PC-3 (cell line): ENCODE results near the gene PHETA1. TPM values are rescaled to one million over a fixed set of nuclear protein-coding genes. Genes with fewer than 3 reads are reported as not detected.

Experiments used
- ATAC-seq: fragments of 200-7000 bp; cut with Tn5 transposase; 2 replicates; pipeline ENCODE4 v1.9.1; 2020; ENCODE audit warnings: mild to moderate bottlenecking, moderate library complexity
- BruUV-seq: library from RNA; stranded (reverse); fragments of 400-500 nt; replicated peaks from 2 replicates; lab custom pipeline; 2021; lab: Mats Ljungman, UMichigan
- CTCF ChIA-PET: fragments of 300-600 bp; sonication (Branson Sonifier 250); formaldehyde crosslinking; loops from one replicate; lab custom pipeline; 2022; ENCODE audit warnings: antibody characterized with exemption; lab: Charles Lee
- POLR2A ChIA-PET: fragments of 300-600 bp; sonication (Branson Sonifier 250); formaldehyde crosslinking; loops from one replicate; lab custom pipeline; 2022; ENCODE audit warnings: antibody characterized with exemption; ENCODE audit not compliant: unreplicated experiment; lab: Charles Lee
- DNase-seq: peaks from one replicate; pipeline ENCODE4 v3.0.0-alpha.2; 2015
- H2AFZ ChIP-seq: fragments of 300-600 bp; sonication (generic); 2 replicates; pipeline ENCODE4 v1.6.0; 2016; ENCODE audit warnings: antibody characterized with exemption, low read length
- H3F3A ChIP-seq: fragments of 300-600 bp; sonication (generic); one replicate; pipeline ENCODE4 v1.6.0; 2017; ENCODE audit warnings: antibody characterized with exemption, low read length, control low read depth, mild to moderate bottlenecking; ENCODE audit not compliant: unreplicated experiment
- H3K27ac ChIP-seq: fragments of 300-600 bp; sonication (generic); 2 replicates; pipeline ENCODE4 v1.5.1; 2016; ENCODE audit warnings: mild to moderate bottlenecking, low read length
- H3K27me3 ChIP-seq: fragments of 300-600 bp; sonication (generic); 2 replicates; pipeline ENCODE4 v1.6.1; 2016; ENCODE audit warnings: low read length, mixed read lengths
- H3K36me3 ChIP-seq: fragments of 300-600 bp; sonication (generic); 2 replicates; pipeline ENCODE4 v1.6.1; 2016; ENCODE audit warnings: low read depth, mixed run types, low read length, mixed read lengths
- H3K4me1 ChIP-seq: fragments of 300-600 bp; sonication (generic); 2 replicates; pipeline ENCODE4 v1.5.1; 2016; ENCODE audit warnings: low read length; ENCODE audit not compliant: insufficient read depth
- H3K4me2 ChIP-seq: fragments of 300-600 bp; sonication (generic); 2 replicates; pipeline ENCODE4 v1.6.0; 2016; ENCODE audit warnings: low read length
- H3K4me3 ChIP-seq: fragments of 300-600 bp; sonication (generic); 2 replicates; pipeline ENCODE4 v1.5.1; 2016; ENCODE audit warnings: mild to moderate bottlenecking, low read length, mixed read lengths
- H3K79me2 ChIP-seq: fragments of 300-600 bp; sonication (generic); 2 replicates; pipeline ENCODE4 v1.6.1; 2017; ENCODE audit warnings: low read length, mixed read lengths
- H3K9ac ChIP-seq: fragments of 300-600 bp; sonication (generic); 2 replicates; pipeline ENCODE4 v1.6.0; 2016; ENCODE audit warnings: mild to moderate bottlenecking, low read length
- H3K9me2 ChIP-seq: fragments of 300-600 bp; sonication (generic); replicated peaks from 2 replicates; pipeline ENCODE4 v1.6.1; 2016; ENCODE audit warnings: mixed run types, low read length, mixed read lengths
- H3K9me3 ChIP-seq: fragments of 300-600 bp; sonication (generic); 2 replicates; pipeline ENCODE4 v1.6.1; 2016; ENCODE audit warnings: low read length, mixed read lengths
- H4K20me1 ChIP-seq: fragments of 300-600 bp; sonication (generic); 2 replicates; pipeline ENCODE4 v1.6.1; 2016; ENCODE audit warnings: low read length, mixed read lengths
- CTCF ChIP-seq: fragments of 300-600 bp; sonication (generic); conservative IDR thresholded peaks from 2 replicates; pipeline ENCODE4 v1.5.1; 2017; ENCODE audit warnings: antibody characterized with exemption, low read depth, mild to moderate bottlenecking, low read length
- EZH2 ChIP-seq: fragments of 300-600 bp; sonication (generic); IDR thresholded peaks from one replicate; pipeline ENCODE4 v1.6.1; 2017; ENCODE audit warnings: antibody characterized with exemption, mild to moderate bottlenecking, low read length; ENCODE audit not compliant: unreplicated experiment
- EZH2phosphoT487 ChIP-seq: fragments of 300-600 bp; sonication (generic); IDR thresholded peaks from 2 replicates; pipeline ENCODE4 v1.6.1; 2018; ENCODE audit warnings: mild to moderate bottlenecking, antibody characterized with exemption, low read length, borderline replicate concordance
- intact Hi-C: fragments of 100-400 bp; cut with micrococcal nuclease; formaldehyde crosslinking; loops from 2 replicates; pipeline ENCODE4 v1.9.0; 2023
- total RNA-seq: library from RNA; depleted of rRNA; stranded (reverse); fragments of >200 nt; gene quantifications from 2 replicates; pipeline ENCODE4 v1.2.3, GENCODE V29; 2014

The PHETA1 gene
- total RNA-seq, 1 experiment from 2014 or later: 18.6 TPM

DNA sequence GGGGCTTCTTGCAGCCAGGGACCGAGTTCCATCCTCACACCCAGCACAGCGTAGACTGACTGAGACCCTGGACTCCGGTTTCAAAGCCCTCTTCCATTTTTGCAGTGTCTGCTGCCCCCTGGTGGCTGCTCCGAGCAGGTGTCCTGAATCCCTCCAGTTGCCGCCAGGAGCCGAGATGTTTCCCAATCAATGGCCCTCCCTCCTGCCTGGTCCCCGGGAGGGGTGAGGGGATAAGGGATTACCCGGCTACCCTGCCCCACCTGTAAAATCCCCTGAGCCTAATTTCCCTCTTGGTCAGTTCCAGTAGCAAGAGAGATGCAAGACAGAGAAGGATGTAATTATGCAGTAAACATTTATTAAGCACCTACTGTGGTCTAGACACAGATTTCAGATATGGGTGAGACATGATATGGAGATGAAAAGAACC lies 55.0 kb downstream of the PHETA1 start:
- POLR2A ChIA-PET: no interaction called here
- peak overlapping the region; percentile 75 for H2AFZ ChIP-seq
- no peaks in the 10 kb centered on the region for H3K27me3 ChIP-seq
- ATAC-seq (peak; percentile 70), DNase-seq (peak; percentile 87)
- BruUV-seq: no TSS peak
- H4K20me1 ChIP-seq: no peaks in the 10 kb centered on the region
- no peaks in the 10 kb centered on the region for H3K36me3 ChIP-seq
- H3K9me3 ChIP-seq: no peaks in the 10 kb centered on the region
- H3K4me3 ChIP-seq: 0 out of 2 replicates have a peak overlapping the region, but pooled peaks have one; percentile 18
- no peaks in the 10 kb centered on the region for H3F3A ChIP-seq
- no peak overlapping the region for H3K9ac ChIP-seq
- intact Hi-C loops: loop anchor here (2.0 to 5.0 kb wide), 4 partner anchors 42 to 419 kb away; no protein-coding TSS in a partner anchor
- peaks cover 28% of the 10 kb centered on the region for H3K4me1 ChIP-seq
- H3K79me2 ChIP-seq: no peaks in the 10 kb centered on the region
- CTCF ChIA-PET: interaction anchor here (1.5 kb wide), 1 partner anchor 15 kb away, joined by 4 read pairs; no protein-coding TSS in a partner anchor
- no peak overlapping the region for H3K27ac ChIP-seq
- TF ChIP-seq EZH2phosphoT487 (no peak), EZH2 (no peak), CTCF (peak; percentile 98)
- no peaks in the 10 kb centered on the region for H3K9me2 ChIP-seq
- peak overlapping the region; percentile 66 for H3K4me2 ChIP-seq

GRCh38 chr12:111312708-111313107 lies 56.2 kb downstream of the PHETA1 start:
- Histone ChIP-seq H3K4me1 (peaks cover 28% of the 10 kb centered on the region), H3F3A (no peaks in the 10 kb centered on the region), H3K36me3 (no peaks in the 10 kb centered on the region), H2AFZ (no peak overlapping the region), H3K9ac (no peak overlapping the region), H3K27me3 (no peaks in the 10 kb centered on the region), H3K4me3 (no peak overlapping the region), H3K9me3 (no peaks in the 10 kb centered on the region), H4K20me1 (no peaks in the 10 kb centered on the region), H3K9me2 (no peaks in the 10 kb centered on the region), H3K4me2 (peak overlapping the region; percentile 66; the same call in 1 of the 2 replicates), H3K27ac (peak overlapping the region; percentile 30), H3K79me2 (no peaks in the 10 kb centered on the region)
- ChIA-PET POLR2A (interaction anchor here (0.7 kb wide), 1 partner anchor 672 kb away, joined by 3 read pairs; no protein-coding TSS in a partner anchor), CTCF (interaction anchor here (0.6 to 1.5 kb wide), 3 partner anchors 14 to 375 kb away, joined by 3 to 5 read pairs (median 4); no protein-coding TSS in a partner anchor)
- peak; percentile 75 for ATAC-seq
- intact Hi-C loops: loop anchor here (5.0 kb wide), 2 partner anchors 40 to 375 kb away; no protein-coding TSS in a partner anchor
- peak; percentile 89 for DNase-seq
- TF ChIP-seq EZH2phosphoT487 (no peak), CTCF (no peak), EZH2 (no peak)
- BruUV-seq: no TSS peak

GRCh38 chr12:111312016-111312415 lies 56.9 kb downstream of the PHETA1 start:
- H4K20me1 ChIP-seq: no peaks in the 10 kb centered on the region
- H3K9me3 ChIP-seq: no peaks in the 10 kb centered on the region
- DNase-seq: no peak
- peaks cover 28% of the 10 kb centered on the region for H3K4me1 ChIP-seq
- no peaks in the 10 kb centered on the region for H3K27me3 ChIP-seq
- no peak overlapping the region for H3K4me3 ChIP-seq
- no peak overlapping the region for H2AFZ ChIP-seq
- CTCF ChIA-PET: interaction anchor here (0.7 kb wide), 1 partner anchor 306 kb away, joined by 3 read pairs; no protein-coding TSS in a partner anchor
- H3K27ac ChIP-seq: peak overlapping the region; percentile 24
- TF ChIP-seq CTCF: no peak
- no peak for TF ChIP-seq EZH2
- no peak for TF ChIP-seq EZH2phosphoT487
- H3K9me2 ChIP-seq: no peaks in the 10 kb centered on the region
- no peak overlapping the region for H3K9ac ChIP-seq
- no peak overlapping the region for H3K4me2 ChIP-seq
- no peaks in the 10 kb centered on the region for H3F3A ChIP-seq
- no TSS peak for BruUV-seq
- POLR2A ChIA-PET: no interaction called here
- no peaks in the 10 kb centered on the region for H3K79me2 ChIP-seq
- ATAC-seq: no peak
- no peaks in the 10 kb centered on the region for H3K36me3 ChIP-seq
- intact Hi-C loops: loop anchor here (5.0 kb wide), 2 partner anchors 40 to 375 kb away; no protein-coding TSS in a partner anchor
